ENCODE data around the gene LRRC27.

GRCh38 chr10:132427939-132428367 is 96.0 kb downstream of the LRRC27 start:
- no peak for TF ChIP-seq CTCF (IDR thresholded peaks at IDR 0.05)
- TF ChIP-seq EZH2 (IDR thresholded peaks at IDR 0.05; ENCODE audit: borderline replicate concordance, insufficient read depth, low read depth, low read length, poor library complexity, severe bottlenecking), result no peak
